Liver (tissue), 3 donors: Measurements from ENCODE around the gene ZBTB45.

ENCODE experiments used
- ATF3 ChIP-seq: IDR thresholded peaks from 2 replicates; pipeline ENCODE4 v1.6.1; 2016; ENCODE audit warnings: antibody characterized with exemption
- CTCF ChIP-seq: fragments of 150-350 bp; IDR thresholded peaks from 2 replicates; pipeline ENCODE4 v1.5.1; 2017; ENCODE audit warnings: improper control_type of control experiment, low read depth, low read length; ENCODE audit not compliant: missing input control
- EGR1 ChIP-seq, 2 donors: IDR thresholded peaks; 2 replicates each; pipeline ENCODE4 v1.6.1; 2016 to 2018; ENCODE audit warnings: antibody characterized with exemption in 2 of 2, low read depth in 2 of 2
- HNF4G ChIP-seq: IDR thresholded peaks from 2 replicates; pipeline ENCODE4 v1.6.1; 2016; ENCODE audit warnings: antibody characterized with exemption
- JUND ChIP-seq, 2 donors: IDR thresholded peaks; 2 replicates each; pipeline ENCODE4 v1.6.1; 2016; ENCODE audit warnings: antibody characterized with exemption in 2 of 2
- MAX ChIP-seq: IDR thresholded peaks from 2 replicates; pipeline ENCODE4 v1.6.1; 2016; ENCODE audit warnings: antibody characterized with exemption
- RAD21 ChIP-seq, 2 donors: IDR thresholded peaks; 2 replicates each; pipeline ENCODE4 v1.6.1; 2016; ENCODE audit warnings: antibody characterized with exemption in 2 of 2, mild to moderate bottlenecking in 2 of 2
- RXRA ChIP-seq, 2 donors: IDR thresholded peaks; 2 replicates each; pipeline ENCODE4 v1.6.1; 2017 to 2018; ENCODE audit warnings: antibody characterized with exemption in 2 of 2, mild to moderate bottlenecking in 1 of 2
- SP1 ChIP-seq: IDR thresholded peaks from 2 replicates; pipeline ENCODE4 v1.6.1; 2018; ENCODE audit warnings: antibody characterized with exemption, mild to moderate bottlenecking
- TAF1 ChIP-seq: conservative IDR thresholded peaks from 2 replicates; pipeline ENCODE4 v1.6.1; 2016; ENCODE audit warnings: antibody characterized with exemption, mild to moderate bottlenecking
- YY1 ChIP-seq: IDR thresholded peaks from 2 replicates; pipeline ENCODE4 v1.6.1; 2016; ENCODE audit warnings: antibody characterized with exemption, mild to moderate bottlenecking
- donor health status: healthy.
- donor health status: healthy.

GRCh38 chr19:58543826-58544590, 24.4 kb upstream of the ZBTB45 start, which contains the start of gene TRIM28:
- TF ChIP-seq TAF1 (peak; percentile 70), CTCF (no peak), RXRA (IDR thresholded peaks at IDR 0.05) (peak; percentile 33 to 41), MAX (no peak), YY1 (peak; percentile 53), SP1 (peak; percentile 62), JUND (IDR thresholded peaks at IDR 0.05) (peak in 1 of 2 donors; percentile 66), RAD21 (IDR thresholded peaks at IDR 0.05) (peak in 1 of 2 donors; percentile 47), HNF4G (no peak), ATF3 (no peak), EGR1 (IDR thresholded peaks at IDR 0.05; ENCODE audit: low read depth in 2 of 2) (peak; percentile 33 to 58)
